Upper lobe of right lung (tissue), 1 donor: Measurements from ENCODE around the gene MAU2. TPM values are rescaled to one million over a fixed set of nuclear protein-coding genes. Genes with fewer than 3 reads are reported as not detected.

Source experiments
- ATAC-seq: fragments of 200-7000 bp; cut with Tn5 transposase; one replicate; pipeline ENCODE4 v1.9.1; 2020; ENCODE audit warnings: mild to moderate bottlenecking, moderate library complexity
- DNase-seq: peaks from one replicate; pipeline ENCODE4 v3.0.0-alpha.2; 2020
- H3K27ac ChIP-seq: fragments of 200-600 bp; one replicate; pipeline ENCODE4 v1.8.0; 2022
- H3K27me3 ChIP-seq: fragments of 200-600 bp; one replicate; pipeline ENCODE4 v1.8.0; 2022; ENCODE audit warnings: mild to moderate bottlenecking
- H3K36me3 ChIP-seq: fragments of 200-600 bp; one replicate; pipeline ENCODE4 v1.8.0; 2022
- H3K4me1 ChIP-seq: fragments of 200-600 bp; one replicate; pipeline ENCODE4 v1.8.0; 2022
- H3K4me3 ChIP-seq: fragments of 200-600 bp; one replicate; pipeline ENCODE4 v1.8.0; 2022; ENCODE audit warnings: mild to moderate bottlenecking
- H3K9me3 ChIP-seq: fragments of 200-600 bp; one replicate; pipeline ENCODE4 v1.8.0; 2022
- CTCF ChIP-seq: fragments of 200-600 bp; IDR thresholded peaks from one replicate; pipeline ENCODE4 v1.8.0; 2022; ENCODE audit warnings: antibody characterized with exemption
- intact Hi-C: fragments of 100-400 bp; cut with DNase I; formaldehyde crosslinking; loops from one replicate; pipeline ENCODE4 v1.11.0; 2022
- total RNA-seq: library from RNA; stranded (reverse); fragmentation: NEBNext Ultra II Directional; extraction: Animal tissue kit (Norgen Biotek cat#: 25700); gene quantifications from one replicate; pipeline ENCODE4 v1.2.1, GENCODE V29; 2021
- donor health status: DM: no; HTN: yes; CAD: no; lungs with severe emphysema.

Gene MAU2
- total RNA-seq, 1 donor from 2014 or later = 60.5 TPM

- DNase-seq (no peak), ATAC-seq (no peak)
- Histone ChIP-seq H3K27ac (no peak overlapping the region), H3K9me3 (no peaks in the 10 kb centered on the region), H3K27me3 (no peaks in the 10 kb centered on the region), H3K4me1 (no peaks in the 10 kb centered on the region), H3K36me3 (peaks cover 88% of the 10 kb centered on the region), H3K4me3 (no peak overlapping the region)
- no peak for TF ChIP-seq CTCF
- intact Hi-C loops = no loop called here
These were observed 16.0 kb downstream of the MAU2 start for GRCh38 chr19:19336597-19336996.

GRCh38 chr19:19337120-19337519 lies 16.5 kb downstream of the MAU2 start:
- intact Hi-C loops = no loop called here
- no peak overlapping the region for H3K27ac ChIP-seq
- DNase-seq = no peak
- ATAC-seq = no peak
- H3K4me3 ChIP-seq = no peak overlapping the region
- H3K36me3 ChIP-seq = peaks cover 88% of the 10 kb centered on the region
- no peak for TF ChIP-seq CTCF
- H3K9me3 ChIP-seq = no peaks in the 10 kb centered on the region
- no peaks in the 10 kb centered on the region for H3K4me1 ChIP-seq
- H3K27me3 ChIP-seq = no peaks in the 10 kb centered on the region

- peaks cover 88% of the 10 kb centered on the region for H3K36me3 ChIP-seq
- no peak for TF ChIP-seq CTCF
- H3K27ac ChIP-seq = no peak overlapping the region
- no peaks in the 10 kb centered on the region for H3K27me3 ChIP-seq
- H3K4me3 ChIP-seq = no peak overlapping the region
- DNase-seq (no peak), ATAC-seq (no peak)
- H3K9me3 ChIP-seq = no peaks in the 10 kb centered on the region
- intact Hi-C loops = no loop called here
- H3K4me1 ChIP-seq = no peaks in the 10 kb centered on the region
These were observed 17.5 kb downstream of the MAU2 start for GRCh38 chr19:19338082-19338481.

GRCh38 chr19:19341026-19341425 lies 20.4 kb downstream of the MAU2 start:
- no peaks in the 10 kb centered on the region for H3K9me3 ChIP-seq
- no peak for TF ChIP-seq CTCF
- no peak for ATAC-seq
- peaks cover 99% of the 10 kb centered on the region for H3K36me3 ChIP-seq
- DNase-seq = no peak
- intact Hi-C loops = no loop called here
- no peaks in the 10 kb centered on the region for H3K4me1 ChIP-seq
- no peaks in the 10 kb centered on the region for H3K27me3 ChIP-seq
- H3K27ac ChIP-seq = no peak overlapping the region
- H3K4me3 ChIP-seq = no peak overlapping the region

GRCh38 chr19:19342086-19343015 lies 21.7 kb downstream of the MAU2 start:
- ATAC-seq (peak; percentile 84), DNase-seq (peak; percentile 84)
- intact Hi-C loops = no loop called here
- no peaks in the 10 kb centered on the region for H3K4me1 ChIP-seq
- H3K27me3 ChIP-seq = no peaks in the 10 kb centered on the region
- H3K36me3 ChIP-seq = peaks cover 99% of the 10 kb centered on the region
- TF ChIP-seq CTCF = peak; percentile 75
- no peak overlapping the region for H3K4me3 ChIP-seq
- no peaks in the 10 kb centered on the region for H3K9me3 ChIP-seq
- H3K27ac ChIP-seq = no peak overlapping the region
